GM21528 (cell line): ENCODE data around the gene EPS8L2.
A peak's percentile ranks its signal among the peaks of the same experiment; 100 is the strongest.
"Not testable (repeated sequence)": the region's sequence is repeated elsewhere in the genome, so short reads cannot be mapped to it uniquely, and the experiment has no call there.

ENCODE experiments used
- ATAC-seq: cut with Tn5 transposase; IDR thresholded peaks from one replicate; pipeline ENCODE4 v1.9.1; 2021; ENCODE audit warnings: mild to moderate bottlenecking, moderate library complexity; ENCODE audit not compliant: unreplicated experiment, low FRiP score

The EPS8L2 gene

GRCh38 chr11:723120-723883, 17.3 kb downstream of the EPS8L2 start:
- no peak for ATAC-seq

GRCh38 chr11:724049-724777, 18.2 kb downstream of the EPS8L2 start:
- ATAC-seq = no peak

- ATAC-seq = no peak
Measured at GRCh38 chr11:724778-725386, 18.9 kb downstream of the EPS8L2 start.

DNA sequence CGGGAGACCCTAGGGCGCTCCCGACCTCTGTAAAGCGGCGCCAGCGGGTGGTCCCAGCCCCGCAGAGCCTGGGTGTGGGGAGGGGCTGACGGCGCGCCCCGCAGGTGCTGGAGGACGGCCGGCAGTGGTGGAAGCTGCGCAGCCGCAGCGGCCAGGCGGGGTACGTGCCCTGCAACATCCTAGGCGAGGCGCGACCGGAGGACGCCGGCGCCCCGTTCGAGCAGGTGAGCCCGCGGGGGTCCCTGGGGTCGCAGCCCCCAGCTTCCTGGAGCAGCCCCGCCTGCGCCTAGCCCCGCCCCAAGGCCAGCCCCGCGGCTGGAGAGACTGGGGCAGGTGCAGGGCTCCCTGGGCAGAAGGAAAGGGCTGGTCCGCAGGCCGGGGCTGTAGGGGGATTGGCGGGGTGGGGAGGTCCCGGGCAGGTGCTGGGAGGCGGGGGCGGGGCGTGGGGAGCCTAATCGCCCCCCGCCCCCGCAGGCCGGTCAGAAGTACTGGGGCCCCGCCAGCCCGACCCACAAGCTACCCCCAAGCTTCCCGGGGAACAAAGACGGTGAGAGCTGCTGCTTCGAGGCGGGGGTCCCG, 19.7 kb downstream of the EPS8L2 start:
- ATAC-seq = no peak

DNA sequence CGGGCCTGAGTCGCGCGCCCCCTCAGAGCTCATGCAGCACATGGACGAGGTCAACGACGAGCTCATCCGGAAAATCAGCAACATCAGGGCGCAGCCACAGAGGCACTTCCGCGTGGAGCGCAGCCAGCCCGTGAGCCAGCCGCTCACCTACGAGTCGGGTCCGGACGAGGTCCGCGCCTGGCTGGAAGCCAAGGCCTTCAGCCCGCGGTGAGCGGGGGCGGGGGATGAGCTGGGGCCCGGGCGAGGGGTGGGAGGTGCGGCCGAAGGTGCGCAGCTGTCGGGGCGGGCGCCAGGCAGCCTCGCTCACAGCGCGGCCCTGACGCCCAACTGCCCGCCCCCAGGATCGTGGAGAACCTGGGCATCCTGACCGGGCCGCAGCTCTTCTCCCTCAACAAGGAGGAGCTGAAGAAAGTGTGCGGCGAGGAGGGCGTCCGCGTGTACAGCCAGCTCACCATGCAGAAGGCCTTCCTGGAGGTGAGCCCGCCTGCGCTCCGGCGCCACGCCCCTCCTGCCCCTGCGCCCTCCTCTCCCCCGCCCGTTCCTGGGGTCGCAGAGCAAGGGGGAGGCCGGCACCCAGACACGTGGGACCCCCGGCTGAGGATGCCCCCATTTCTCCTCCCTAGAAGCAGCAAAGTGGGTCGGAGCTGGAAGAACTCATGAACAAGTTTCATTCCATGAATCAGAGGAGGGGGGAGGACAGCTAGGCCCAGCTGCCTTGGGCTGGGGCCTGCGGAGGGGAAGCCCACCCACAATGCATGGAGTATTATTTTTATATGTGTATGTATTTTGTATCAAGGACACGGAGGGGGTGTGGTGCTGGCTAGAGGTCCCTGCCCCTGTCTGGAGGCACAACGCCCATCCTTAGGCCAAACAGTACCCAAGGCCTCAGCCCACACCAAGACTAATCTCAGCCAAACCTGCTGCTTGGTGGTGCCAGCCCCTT, 20.5 kb downstream of the EPS8L2 start:
- no peak for ATAC-seq

GRCh38 chr11:727281-727701, 21.3 kb downstream of the EPS8L2 start:
- ATAC-seq = no peak

GRCh38 chr11:727859-728748, 22.1 kb downstream of the EPS8L2 start:
- no peak for ATAC-seq

DNA sequence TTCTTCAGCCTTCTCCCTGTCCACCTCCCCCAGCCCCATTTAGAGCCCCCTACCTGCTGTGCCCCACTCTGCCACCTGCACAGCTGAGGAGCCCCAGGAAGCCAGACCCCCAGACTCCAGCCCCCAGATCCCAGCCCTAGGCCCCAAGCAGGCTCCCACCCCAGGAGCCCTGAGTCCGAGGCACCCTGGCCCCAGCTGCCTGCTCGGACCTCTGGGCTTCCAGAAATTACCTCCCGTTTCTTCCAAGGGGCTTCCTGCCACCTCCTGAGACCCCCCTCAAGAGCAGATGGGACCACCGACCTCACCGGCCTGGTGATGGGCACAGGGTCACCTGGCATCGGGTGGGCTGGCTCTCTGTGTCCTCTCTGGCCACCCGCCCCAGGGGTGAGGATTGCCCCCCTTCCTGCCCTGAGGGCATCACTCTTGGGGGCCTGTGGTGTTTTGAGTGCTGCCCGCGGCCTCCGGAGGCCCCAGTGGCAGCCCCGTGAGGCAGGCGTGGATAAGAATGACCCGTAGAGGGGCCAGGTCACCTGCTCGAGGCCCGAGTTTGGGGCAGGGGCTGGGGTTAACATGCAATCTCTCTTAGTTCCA, 23.0 kb downstream of the EPS8L2 start:
- no peak for ATAC-seq

- ATAC-seq = no peak
Measured at GRCh38 chr11:729492-730074, 23.6 kb downstream of the EPS8L2 start.

- ATAC-seq = no peak
Measured at GRCh38 chr11:733072-733471, 27.0 kb downstream of the EPS8L2 start.

GRCh38 chr11:734541-734940, 28.5 kb downstream of the EPS8L2 start:
- not testable (repeated sequence) for ATAC-seq

- no peak for ATAC-seq
Measured at GRCh38 chr11:737366-737765, 31.3 kb downstream of the EPS8L2 start.

GRCh38 chr11:737899-738298, 31.9 kb downstream of the EPS8L2 start:
- not testable (repeated sequence) for ATAC-seq

GRCh38 chr11:742156-742546, 36.1 kb downstream of the EPS8L2 start:
- no peak for ATAC-seq

GRCh38 chr11:742571-743201, 36.7 kb downstream of the EPS8L2 start:
- no peak for ATAC-seq

DNA sequence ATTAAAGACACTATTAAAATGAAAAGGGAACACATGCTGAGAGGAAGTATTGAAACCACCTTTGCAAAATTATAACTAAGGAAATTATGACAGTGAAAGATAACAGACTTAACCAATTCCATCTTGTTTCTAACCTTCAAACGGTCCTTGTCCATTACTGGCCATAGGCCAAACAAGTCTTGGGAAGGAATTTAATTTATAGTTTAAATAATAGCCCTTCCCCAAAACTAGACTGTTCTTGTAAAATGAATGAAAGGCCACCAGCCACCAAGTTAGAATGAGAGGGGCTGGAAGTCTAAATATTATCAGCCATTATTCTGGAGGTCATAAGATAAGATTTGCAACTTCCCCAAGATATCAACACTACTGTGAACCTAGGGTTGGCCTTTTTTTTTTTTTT, 39.4 kb downstream of the EPS8L2 start:
- ATAC-seq = no peak

GRCh38 chr11:746289-747157, 40.5 kb downstream of the EPS8L2 start:
- ATAC-seq = peak; percentile 8
